Gastroesophageal sphincter (tissue), 3 donors: ENCODE data around the gene BSG.

ENCODE experiments used
- CTCF ChIP-seq, 4 experiments: fragments of 200-600 bp in 2 of 4; fragments of 450-650 bp in 2 of 4; sonication (generic) in 1 of 4; IDR thresholded peaks; one replicate each; pipeline ENCODE4 v1.5.1; 2017 to 2019; ENCODE audit warnings: antibody characterized with exemption in 4 of 4, mild to moderate bottlenecking in 2 of 4, moderate library complexity in 2 of 4
- POLR2A ChIP-seq, 2 donors: fragments of 450-650 bp; IDR thresholded peaks; one replicate each; pipeline ENCODE4 v1.6.1; 2017; ENCODE audit warnings: antibody characterized with exemption in 2 of 2, mild to moderate bottlenecking in 2 of 2, moderate library complexity in 1 of 2
- POLR2AphosphoS5 ChIP-seq: sonication (generic); formaldehyde crosslinking; IDR thresholded peaks from one replicate; pipeline ENCODE4 v1.6.1; 2017; ENCODE audit warnings: antibody characterized with exemption

- TF ChIP-seq CTCF (IDR thresholded peaks at IDR 0.05) (no peak), POLR2AphosphoS5 (no peak), POLR2A (IDR thresholded peaks at IDR 0.05) (no peak)
These were observed 29.4 kb downstream of the BSG start for GRCh38 chr19:601790-602189.
